Measurements from ENCODE around the gene ECPAS.

DNA sequence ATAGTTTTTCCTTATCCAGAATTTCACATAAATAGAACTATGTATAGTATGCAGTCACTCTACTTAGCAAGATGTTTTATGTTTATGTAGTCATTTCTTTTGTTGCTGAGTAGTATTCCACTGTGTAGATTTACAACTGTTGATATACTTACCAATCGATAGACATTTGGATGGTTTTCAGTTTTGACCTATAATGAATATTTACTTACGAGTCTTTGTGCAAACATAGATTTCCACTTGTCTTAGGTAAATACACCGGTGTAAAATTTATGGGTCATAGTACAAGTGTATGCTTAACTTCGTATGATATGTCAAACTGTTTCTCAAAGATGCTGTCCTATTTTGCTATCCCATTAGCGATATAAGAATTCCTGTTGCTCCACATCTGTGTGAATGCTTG, 134.4 kb downstream of the ECPAS start:
- TF ChIP-seq, protein P1, sequence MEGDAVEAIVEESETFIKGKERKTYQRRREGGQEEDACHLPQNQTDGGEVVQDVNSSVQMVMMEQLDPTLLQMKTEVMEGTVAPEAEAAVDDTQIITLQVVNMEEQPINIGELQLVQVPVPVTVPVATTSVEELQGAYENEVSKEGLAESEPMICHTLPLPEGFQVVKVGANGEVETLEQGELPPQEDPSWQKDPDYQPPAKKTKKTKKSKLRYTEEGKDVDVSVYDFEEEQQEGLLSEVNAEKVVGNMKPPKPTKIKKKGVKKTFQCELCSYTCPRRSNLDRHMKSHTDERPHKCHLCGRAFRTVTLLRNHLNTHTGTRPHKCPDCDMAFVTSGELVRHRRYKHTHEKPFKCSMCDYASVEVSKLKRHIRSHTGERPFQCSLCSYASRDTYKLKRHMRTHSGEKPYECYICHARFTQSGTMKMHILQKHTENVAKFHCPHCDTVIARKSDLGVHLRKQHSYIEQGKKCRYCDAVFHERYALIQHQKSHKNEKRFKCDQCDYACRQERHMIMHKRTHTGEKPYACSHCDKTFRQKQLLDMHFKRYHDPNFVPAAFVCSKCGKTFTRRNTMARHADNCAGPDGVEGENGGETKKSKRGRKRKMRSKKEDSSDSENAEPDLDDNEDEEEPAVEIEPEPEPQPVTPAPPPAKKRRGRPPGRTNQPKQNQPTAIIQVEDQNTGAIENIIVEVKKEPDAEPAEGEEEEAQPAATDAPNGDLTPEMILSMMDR (IDR thresholded peaks at IDR 0.05) = no peak
- no peak for TF ChIP-seq ZNF138 (CRISPR knock-in tag; conservative IDR thresholded peaks at IDR 0.05)
- TF ChIP-seq, protein P2, sequence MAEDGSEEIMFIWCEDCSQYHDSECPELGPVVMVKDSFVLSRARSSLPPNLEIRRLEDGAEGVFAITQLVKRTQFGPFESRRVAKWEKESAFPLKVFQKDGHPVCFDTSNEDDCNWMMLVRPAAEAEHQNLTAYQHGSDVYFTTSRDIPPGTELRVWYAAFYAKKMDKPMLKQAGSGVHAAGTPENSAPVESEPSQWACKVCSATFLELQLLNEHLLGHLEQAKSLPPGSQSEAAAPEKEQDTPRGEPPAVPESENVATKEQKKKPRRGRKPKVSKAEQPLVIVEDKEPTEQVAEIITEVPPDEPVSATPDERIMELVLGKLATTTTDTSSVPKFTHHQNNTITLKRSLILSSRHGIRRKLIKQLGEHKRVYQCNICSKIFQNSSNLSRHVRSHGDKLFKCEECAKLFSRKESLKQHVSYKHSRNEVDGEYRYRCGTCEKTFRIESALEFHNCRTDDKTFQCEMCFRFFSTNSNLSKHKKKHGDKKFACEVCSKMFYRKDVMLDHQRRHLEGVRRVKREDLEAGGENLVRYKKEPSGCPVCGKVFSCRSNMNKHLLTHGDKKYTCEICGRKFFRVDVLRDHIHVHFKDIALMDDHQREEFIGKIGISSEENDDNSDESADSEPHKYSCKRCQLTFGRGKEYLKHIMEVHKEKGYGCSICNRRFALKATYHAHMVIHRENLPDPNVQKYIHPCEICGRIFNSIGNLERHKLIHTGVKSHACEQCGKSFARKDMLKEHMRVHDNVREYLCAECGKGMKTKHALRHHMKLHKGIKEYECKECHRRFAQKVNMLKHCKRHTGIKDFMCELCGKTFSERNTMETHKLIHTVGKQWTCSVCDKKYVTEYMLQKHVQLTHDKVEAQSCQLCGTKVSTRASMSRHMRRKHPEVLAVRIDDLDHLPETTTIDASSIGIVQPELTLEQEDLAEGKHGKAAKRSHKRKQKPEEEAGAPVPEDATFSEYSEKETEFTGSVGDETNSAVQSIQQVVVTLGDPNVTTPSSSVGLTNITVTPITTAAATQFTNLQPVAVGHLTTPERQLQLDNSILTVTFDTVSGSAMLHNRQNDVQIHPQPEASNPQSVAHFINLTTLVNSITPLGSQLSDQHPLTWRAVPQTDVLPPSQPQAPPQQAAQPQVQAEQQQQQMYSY (CRISPR knock-in tag; IDR thresholded peaks at IDR 0.05) = no peak
- no peak for TF ChIP-seq GRHL2 (CRISPR knock-in tag; IDR thresholded peaks at IDR 0.05; ENCODE audit: insufficient replicate concordance, severe bottlenecking)
- TF ChIP-seq NR2C2 (CRISPR knock-in tag; IDR thresholded peaks at IDR 0.05) = no peak
- TF ChIP-seq, protein P3, sequence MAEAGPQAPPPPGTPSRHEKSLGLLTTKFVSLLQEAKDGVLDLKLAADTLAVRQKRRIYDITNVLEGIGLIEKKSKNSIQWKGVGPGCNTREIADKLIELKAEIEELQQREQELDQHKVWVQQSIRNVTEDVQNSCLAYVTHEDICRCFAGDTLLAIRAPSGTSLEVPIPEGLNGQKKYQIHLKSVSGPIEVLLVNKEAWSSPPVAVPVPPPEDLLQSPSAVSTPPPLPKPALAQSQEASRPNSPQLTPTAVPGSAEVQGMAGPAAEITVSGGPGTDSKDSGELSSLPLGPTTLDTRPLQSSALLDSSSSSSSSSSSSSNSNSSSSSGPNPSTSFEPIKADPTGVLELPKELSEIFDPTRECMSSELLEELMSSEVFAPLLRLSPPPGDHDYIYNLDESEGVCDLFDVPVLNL (CRISPR knock-in tag; IDR thresholded peaks at IDR 0.05; ENCODE audit: borderline replicate concordance, low read depth) = no peak

Data from WTC11 (cell line).